H9 (cell line): Measurements from ENCODE around the gene PPARD. TPM values are rescaled to one million over a fixed set of nuclear protein-coding genes. Genes with fewer than 3 reads are reported as not detected.

Experiments used
- DNase-seq: peaks from one replicate; pipeline ENCODE4 v3.0.0-alpha.2; 2017
- H2AFZ ChIP-seq: one replicate; pipeline ENCODE4 v1.6.1; 2013; ENCODE audit warnings: mild to moderate bottlenecking, low read length, control low read depth, moderate library complexity
- H2AK5ac ChIP-seq: 2 replicates; pipeline ENCODE4 v1.6.1; 2013; ENCODE audit warnings: low read length, control low read depth, mixed read lengths; ENCODE audit not compliant: insufficient read length
- H2BK120ac ChIP-seq: one replicate; pipeline ENCODE4 v1.6.1; 2013; ENCODE audit warnings: low read depth, mild to moderate bottlenecking, low read length, control low read depth, inconsistent platforms; ENCODE audit not compliant: poor library complexity, severe bottlenecking
- H2BK12ac ChIP-seq: 2 replicates; pipeline ENCODE4 v1.6.1; 2013; ENCODE audit warnings: low read length, control low read depth, mixed read lengths, low read depth; ENCODE audit not compliant: insufficient read length
- H2BK15ac ChIP-seq: 2 replicates; pipeline ENCODE4 v1.6.1; 2013; ENCODE audit warnings: low read depth, low read length, control low read depth
- H2BK20ac ChIP-seq: one replicate; pipeline ENCODE4 v1.6.1; 2013; ENCODE audit warnings: low read depth, mild to moderate bottlenecking, low read length, control low read depth, inconsistent platforms; ENCODE audit not compliant: poor library complexity, severe bottlenecking
- H2BK5ac ChIP-seq: 2 replicates; pipeline ENCODE4 v1.6.1; 2013; ENCODE audit warnings: low read length, control low read depth, mixed read lengths; ENCODE audit not compliant: insufficient read length
- H3K14ac ChIP-seq: 2 replicates; pipeline ENCODE4 v1.6.1; 2013; ENCODE audit warnings: low read length, control low read depth; ENCODE audit not compliant: insufficient read depth
- H3K18ac ChIP-seq: 2 replicates; pipeline ENCODE4 v1.6.1; 2013; ENCODE audit warnings: low read depth, mild to moderate bottlenecking, mixed read lengths, low read length, control low read depth; ENCODE audit not compliant: insufficient read length
- H3K23ac ChIP-seq: 2 replicates; pipeline ENCODE4 v1.6.1; 2013; ENCODE audit warnings: low read length, control low read depth, mixed read lengths, low read depth; ENCODE audit not compliant: insufficient read length
- H3K23me2 ChIP-seq: 2 replicates; pipeline ENCODE4 v1.6.1; 2013; ENCODE audit warnings: low read depth, mild to moderate bottlenecking, mixed read lengths, low read length, control low read depth; ENCODE audit not compliant: insufficient read length, poor library complexity, severe bottlenecking
- H3K27ac ChIP-seq: 2 replicates; pipeline ENCODE4 v1.5.1; 2013; ENCODE audit warnings: low read length, control low read depth, mixed read lengths, low read depth; ENCODE audit not compliant: insufficient read length
- H3K27me3 ChIP-seq: 2 replicates; pipeline ENCODE4 v1.6.1; 2013; ENCODE audit warnings: low read length, control low read depth, inconsistent platforms; ENCODE audit not compliant: insufficient read depth
- H3K4ac ChIP-seq: 2 replicates; pipeline ENCODE4 v1.6.1; 2013; ENCODE audit warnings: low read depth, mild to moderate bottlenecking, control low read depth, inconsistent platforms, low read length, moderate library complexity
- H3K4me1 ChIP-seq: 2 replicates; pipeline ENCODE4 v1.6.1; 2013; ENCODE audit warnings: low read length, control low read depth, inconsistent platforms; ENCODE audit not compliant: insufficient read depth
- H3K4me2 ChIP-seq: 2 replicates; pipeline ENCODE4 v1.6.1; 2013; ENCODE audit warnings: low read length, control low read depth, mixed read lengths; ENCODE audit not compliant: insufficient read length, insufficient read depth
- H3K56ac ChIP-seq: 2 replicates; pipeline ENCODE4 v1.6.1; 2013; ENCODE audit warnings: low read depth, mild to moderate bottlenecking, mixed read lengths, low read length, control low read depth; ENCODE audit not compliant: insufficient read length
- H3K79me1 ChIP-seq: 2 replicates; pipeline ENCODE4 v1.6.1; 2013; ENCODE audit warnings: low read depth, mild to moderate bottlenecking, moderate library complexity, low read length, control low read depth, inconsistent platforms; ENCODE audit not compliant: insufficient read depth, poor library complexity, severe bottlenecking
- H3K79me2 ChIP-seq: 2 replicates; pipeline ENCODE4 v1.6.1; 2013; ENCODE audit warnings: low read length, control low read depth, inconsistent platforms; ENCODE audit not compliant: insufficient read depth
- H3K9ac ChIP-seq: 2 replicates; pipeline ENCODE4 v1.6.1; 2013; ENCODE audit warnings: low read length, control low read depth, mixed read lengths; ENCODE audit not compliant: insufficient read length; ENCODE audit errors: extremely low read depth
- H3K9me3 ChIP-seq: one replicate; pipeline ENCODE4 v1.6.1; 2013; ENCODE audit warnings: low read depth, low read length, inconsistent platforms; ENCODE audit not compliant: control insufficient read depth
- H3T11ph ChIP-seq: one replicate; pipeline ENCODE4 v1.6.1; 2013; ENCODE audit warnings: mild to moderate bottlenecking, low read length, control low read depth, inconsistent platforms
- H4K20me1 ChIP-seq: one replicate; pipeline ENCODE4 v1.6.1; 2013; ENCODE audit not compliant: control insufficient read depth, insufficient read length, insufficient read depth
- H4K5ac ChIP-seq: 2 replicates; pipeline ENCODE4 v1.6.1; 2013; ENCODE audit warnings: low read depth, mild to moderate bottlenecking, mixed read lengths, low read length, control low read depth; ENCODE audit not compliant: insufficient read length
- H4K8ac ChIP-seq: replicated peaks from 2 replicates; pipeline ENCODE4 v1.6.1; 2013; ENCODE audit warnings: low read length, control low read depth, mixed read lengths, low read depth; ENCODE audit not compliant: insufficient read length
- H4K91ac ChIP-seq: 2 replicates; pipeline ENCODE4 v1.6.1; 2013; ENCODE audit warnings: low read depth, mild to moderate bottlenecking, moderate library complexity, mixed read lengths, low read length, control low read depth; ENCODE audit not compliant: insufficient read length
- H3K27ac Mint-ChIP-seq, 3 experiments: 2 replicates in 2 of 3; 3 replicates in 1 of 3; pipeline ENCODE4 v1.8.0; 2020 to 2021; ENCODE audit warnings: mixed read lengths in 3 of 3, mild to moderate bottlenecking in 1 of 3, moderate library complexity in 1 of 3
- H3K27me3 Mint-ChIP-seq: 2 replicates; pipeline ENCODE4 v1.8.0; 2021; ENCODE audit warnings: low read depth, mild to moderate bottlenecking, moderate library complexity, mixed read lengths
- H3K36me3 Mint-ChIP-seq, 3 experiments: 2 replicates in 2 of 3; 3 replicates in 1 of 3; pipeline ENCODE4 v1.8.0; 2020 to 2021; ENCODE audit warnings: low read depth in 3 of 3, mixed read lengths in 3 of 3; ENCODE audit not compliant: insufficient read depth in 1 of 3
- H3K4me1 Mint-ChIP-seq, 2 experiments: 2 replicates each; pipeline ENCODE4 v1.8.0; 2020; ENCODE audit warnings: mixed read lengths in 2 of 2
- H3K4me3 Mint-ChIP-seq, 2 experiments: 2 replicates in 1 of 2; 3 replicates in 1 of 2; pipeline ENCODE4 v1.8.0; 2020 to 2021; ENCODE audit warnings: mild to moderate bottlenecking in 2 of 2, mixed read lengths in 2 of 2, moderate library complexity in 1 of 2
- H3K9me3 Mint-ChIP-seq, 2 experiments: 2 replicates in 1 of 2; 3 replicates in 1 of 2; pipeline ENCODE4 v1.8.0; 2020; ENCODE audit warnings: mild to moderate bottlenecking in 2 of 2, mixed read lengths in 2 of 2, moderate library complexity in 1 of 2
- WGBS: extraction: QIAGEN DNeasy Blood & Tissue Kit; methylation state at CpG from one replicate; pipeline ENCODE4 v1.1.7; 2013; ENCODE audit warnings: missing lambda C conversion rate, low lambda C conversion rate, mixed read lengths; ENCODE audit not compliant: insufficient read length; ENCODE audit errors: extremely low coverage; 5-methylcytosine and 5-hydroxymethylcytosine counted together
- total RNA-seq: library from RNA; stranded (reverse); gene quantifications from 2 replicates; pipeline ENCODE4 v1.2.1, GENCODE V29; 2021
- TF ChIP-seq, protein P1 (sequence below): fragments of 200-600 bp; sonication (generic); conservative IDR thresholded peaks from 3 replicates; pipeline ENCODE4 v1.8.0; 2021; ENCODE audit warnings: antibody characterized with exemption, mild to moderate bottlenecking

The PPARD gene
- total RNA-seq, 1 experiment from 2014 or later = 11.7 TPM

DNA sequence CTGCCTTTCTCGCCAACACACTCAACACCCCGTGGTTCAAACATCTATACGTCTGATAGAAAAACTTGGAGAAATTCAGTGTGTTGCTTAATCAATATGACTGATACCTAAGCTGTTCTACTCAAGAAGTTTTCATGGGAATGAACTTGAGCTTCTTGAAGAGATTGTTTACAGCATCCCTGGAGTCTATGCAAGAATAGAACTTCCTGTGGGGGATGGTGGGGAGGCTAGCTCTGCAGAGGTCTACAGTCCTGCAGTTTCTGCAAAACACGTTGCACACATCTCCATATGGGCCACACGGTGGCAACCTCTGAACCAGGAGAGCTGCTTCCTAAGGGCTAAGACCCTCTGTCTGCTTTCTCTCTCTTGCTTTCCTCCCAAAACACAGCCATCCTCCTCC lies 77.1 kb downstream of the PPARD start:
- Mint-ChIP-seq H3K27me3 (no peaks in the 10 kb centered on the region), H3K9me3 (no peaks in the 10 kb centered on the region), H3K4me3 (no peak overlapping the region), H3K27ac (no peak overlapping the region), H3K4me1 (peaks cover 18 to 21% of the 10 kb centered on the region in 2 experiments), H3K36me3 (peaks cover 2 to 8% (median 4%) of the 10 kb centered on the region in 3 experiments; a peak in 5 of 7 replicates)
- Histone ChIP-seq H4K20me1 (no peaks in the 10 kb centered on the region), H3K79me1 (no peaks in the 10 kb centered on the region), H3K4ac (no peak overlapping the region), H2AFZ (no peak overlapping the region), H4K5ac (no peak overlapping the region), H3K9ac (no peak overlapping the region), H3K56ac (no peak overlapping the region), H4K91ac (no peak overlapping the region), H3K27me3 (no peaks in the 10 kb centered on the region), H3K27ac (no peak overlapping the region), H2BK120ac (no peak overlapping the region), H2AK5ac (no peak overlapping the region), H4K8ac (no peak overlapping the region), H2BK12ac (no peak overlapping the region), H3T11ph (no peak overlapping the region), H3K23me2 (no peaks in the 10 kb centered on the region), H2BK5ac (no peak overlapping the region), H3K23ac (no peak overlapping the region), H3K18ac (no peak overlapping the region), H3K14ac (no peak overlapping the region), H3K79me2 (no peaks in the 10 kb centered on the region), H2BK20ac (no peak overlapping the region), H2BK15ac (no peak overlapping the region), H3K4me1 (peaks cover 10% of the 10 kb centered on the region; the same call in 1 of the 2 replicates), H3K4me2 (no peak overlapping the region), H3K9me3 (no peaks in the 10 kb centered on the region)
- no peak for DNase-seq
- TF ChIP-seq, protein P1, sequence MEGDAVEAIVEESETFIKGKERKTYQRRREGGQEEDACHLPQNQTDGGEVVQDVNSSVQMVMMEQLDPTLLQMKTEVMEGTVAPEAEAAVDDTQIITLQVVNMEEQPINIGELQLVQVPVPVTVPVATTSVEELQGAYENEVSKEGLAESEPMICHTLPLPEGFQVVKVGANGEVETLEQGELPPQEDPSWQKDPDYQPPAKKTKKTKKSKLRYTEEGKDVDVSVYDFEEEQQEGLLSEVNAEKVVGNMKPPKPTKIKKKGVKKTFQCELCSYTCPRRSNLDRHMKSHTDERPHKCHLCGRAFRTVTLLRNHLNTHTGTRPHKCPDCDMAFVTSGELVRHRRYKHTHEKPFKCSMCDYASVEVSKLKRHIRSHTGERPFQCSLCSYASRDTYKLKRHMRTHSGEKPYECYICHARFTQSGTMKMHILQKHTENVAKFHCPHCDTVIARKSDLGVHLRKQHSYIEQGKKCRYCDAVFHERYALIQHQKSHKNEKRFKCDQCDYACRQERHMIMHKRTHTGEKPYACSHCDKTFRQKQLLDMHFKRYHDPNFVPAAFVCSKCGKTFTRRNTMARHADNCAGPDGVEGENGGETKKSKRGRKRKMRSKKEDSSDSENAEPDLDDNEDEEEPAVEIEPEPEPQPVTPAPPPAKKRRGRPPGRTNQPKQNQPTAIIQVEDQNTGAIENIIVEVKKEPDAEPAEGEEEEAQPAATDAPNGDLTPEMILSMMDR = peak; percentile 45; the same call in 2 of the 3 replicates
- no CpG with 5 or more reads among the region's 5 CpGs for WGBS
